Stimulated activated CD8-positive, alpha-beta memory T cell treated with anti-CD3 and anti-CD28 coated beads, Interleukin-7, amount 100 ng/mL, for 48 hours (primary cell): Measurements from ENCODE around the gene GHRHR.

Experiments
- DNase-seq, 2 donors: peaks; one replicate each; pipeline ENCODE4 v3.0.0-alpha.2; 2020; ENCODE audit warnings: low read depth in 1 of 2; ENCODE audit errors: extremely low read depth in 1 of 2

Gene GHRHR

GRCh38 chr7:30983042-30983913 is 19.5 kb downstream of the GHRHR start:
- peak; percentile 37 to 55 for DNase-seq

GRCh38 chr7:30983914-30984247 is 20.1 kb downstream of the GHRHR start:
- DNase-seq, result no peak

GRCh38 chr7:30984359-30985107 is 20.8 kb downstream of the GHRHR start:
- no peak for DNase-seq

- DNase-seq, result no peak
Observed at GRCh38 chr7:30985756-30986155, 22.0 kb downstream of the GHRHR start.

- DNase-seq, result no peak
Observed at GRCh38 chr7:30986331-30986730, 22.6 kb downstream of the GHRHR start.

- DNase-seq, result no peak
Observed at GRCh38 chr7:30986738-30987137, 23.0 kb downstream of the GHRHR start.

- DNase-seq, result no peak
Observed at GRCh38 chr7:30987178-30987577, 23.4 kb downstream of the GHRHR start.

- no peak for DNase-seq
Observed at GRCh38 chr7:30987936-30988335, 24.2 kb downstream of the GHRHR start.

- no peak for DNase-seq
Observed at GRCh38 chr7:30988351-30989005, 24.7 kb downstream of the GHRHR start.

- no peak for DNase-seq
Observed at GRCh38 chr7:30989008-30989823, 25.5 kb downstream of the GHRHR start.

- DNase-seq, result no peak
Observed at GRCh38 chr7:30989824-30990672, 26.3 kb downstream of the GHRHR start.

GRCh38 chr7:30990673-30991170 is 27.0 kb downstream of the GHRHR start:
- DNase-seq, result no peak

- no peak for DNase-seq
Observed at GRCh38 chr7:30992414-30992813, 28.7 kb downstream of the GHRHR start.

- no peak for DNase-seq
Observed at GRCh38 chr7:30994206-30995100, 30.7 kb downstream of the GHRHR start.

- no peak for DNase-seq
Observed at GRCh38 chr7:30995536-30995935, 31.8 kb downstream of the GHRHR start.

- no peak for DNase-seq
Observed at GRCh38 chr7:30996256-30996655, 32.5 kb downstream of the GHRHR start.

- DNase-seq, result no peak
Observed at GRCh38 chr7:30996883-30997282, 33.1 kb downstream of the GHRHR start.

- no peak for DNase-seq
Observed at GRCh38 chr7:30997316-30997715, 33.6 kb downstream of the GHRHR start.

- DNase-seq, result no peak
Observed at GRCh38 chr7:30998180-30998579, 34.4 kb downstream of the GHRHR start.
